Measurements from ENCODE around the gene MEF2B.

DNA sequence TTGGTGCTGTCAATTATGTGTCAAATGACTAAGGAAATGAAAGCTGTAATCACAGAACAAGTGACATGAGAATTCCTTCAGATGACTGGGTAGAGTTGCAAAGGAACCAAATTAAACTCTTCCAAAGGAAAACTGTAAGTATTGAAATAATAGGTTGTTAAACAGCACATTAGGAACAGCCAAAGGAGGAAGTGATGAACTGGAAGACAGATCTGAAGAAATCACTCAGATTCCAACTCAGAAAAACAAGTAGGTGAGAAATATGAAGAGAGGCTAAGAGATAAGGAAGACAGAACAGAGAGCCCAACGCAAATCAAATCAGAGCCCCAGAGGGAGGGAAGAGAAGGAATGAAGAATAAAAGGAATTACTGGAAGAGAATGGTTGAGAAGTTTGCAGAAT is 47.2 kb downstream of the MEF2B start:
- no peak for TF ChIP-seq TAF1 (IDR thresholded peaks at IDR 0.05; ENCODE audit: low read depth)
- no peak for TF ChIP-seq CTCF (IDR thresholded peaks at IDR 0.05; ENCODE audit: poor library complexity, severe bottlenecking)
- no peak for TF ChIP-seq SMC3 (conservative IDR thresholded peaks at IDR 0.05; ENCODE audit: poor library complexity)
- TF ChIP-seq, protein P1, sequence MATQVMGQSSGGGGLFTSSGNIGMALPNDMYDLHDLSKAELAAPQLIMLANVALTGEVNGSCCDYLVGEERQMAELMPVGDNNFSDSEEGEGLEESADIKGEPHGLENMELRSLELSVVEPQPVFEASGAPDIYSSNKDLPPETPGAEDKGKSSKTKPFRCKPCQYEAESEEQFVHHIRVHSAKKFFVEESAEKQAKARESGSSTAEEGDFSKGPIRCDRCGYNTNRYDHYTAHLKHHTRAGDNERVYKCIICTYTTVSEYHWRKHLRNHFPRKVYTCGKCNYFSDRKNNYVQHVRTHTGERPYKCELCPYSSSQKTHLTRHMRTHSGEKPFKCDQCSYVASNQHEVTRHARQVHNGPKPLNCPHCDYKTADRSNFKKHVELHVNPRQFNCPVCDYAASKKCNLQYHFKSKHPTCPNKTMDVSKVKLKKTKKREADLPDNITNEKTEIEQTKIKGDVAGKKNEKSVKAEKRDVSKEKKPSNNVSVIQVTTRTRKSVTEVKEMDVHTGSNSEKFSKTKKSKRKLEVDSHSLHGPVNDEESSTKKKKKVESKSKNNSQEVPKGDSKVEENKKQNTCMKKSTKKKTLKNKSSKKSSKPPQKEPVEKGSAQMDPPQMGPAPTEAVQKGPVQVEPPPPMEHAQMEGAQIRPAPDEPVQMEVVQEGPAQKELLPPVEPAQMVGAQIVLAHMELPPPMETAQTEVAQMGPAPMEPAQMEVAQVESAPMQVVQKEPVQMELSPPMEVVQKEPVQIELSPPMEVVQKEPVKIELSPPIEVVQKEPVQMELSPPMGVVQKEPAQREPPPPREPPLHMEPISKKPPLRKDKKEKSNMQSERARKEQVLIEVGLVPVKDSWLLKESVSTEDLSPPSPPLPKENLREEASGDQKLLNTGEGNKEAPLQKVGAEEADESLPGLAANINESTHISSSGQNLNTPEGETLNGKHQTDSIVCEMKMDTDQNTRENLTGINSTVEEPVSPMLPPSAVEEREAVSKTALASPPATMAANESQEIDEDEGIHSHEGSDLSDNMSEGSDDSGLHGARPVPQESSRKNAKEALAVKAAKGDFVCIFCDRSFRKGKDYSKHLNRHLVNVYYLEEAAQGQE (IDR thresholded peaks at IDR 0.05; ENCODE audit: borderline replicate concordance) = no peak
- TF ChIP-seq EP300 (conservative IDR thresholded peaks at IDR 0.05; ENCODE audit: poor library complexity, severe bottlenecking) = no peak
- TF ChIP-seq RAD21 (conservative IDR thresholded peaks at IDR 0.05) = no peak
- TF ChIP-seq POLR2AphosphoS5 (IDR thresholded peaks at IDR 0.05) = no peak
- no peak for TF ChIP-seq EZH2 (IDR thresholded peaks at IDR 0.05; ENCODE audit: borderline replicate concordance, insufficient read depth, low read length, poor library complexity, severe bottlenecking)
